Choroid plexus epithelial cell (primary cell): ENCODE results near the gene SLC6A19.

ENCODE experiments used
- DNase-seq: peaks from one replicate; pipeline ENCODE4 v3.0.0-alpha.2; 2010; ENCODE audit warnings: low read depth
- H3K4me3 ChIP-seq: 2 replicates; pipeline ENCODE4 v1.5.1; 2011; ENCODE audit warnings: low read depth, mild to moderate bottlenecking, control low read depth, low read length, moderate library complexity
- TF ChIP-seq, protein P1 (sequence below): conservative IDR thresholded peaks from 2 replicates; pipeline ENCODE4 v1.5.1; 2011; ENCODE audit warnings: low read depth, mild to moderate bottlenecking, control low read depth, inconsistent platforms, low read length, moderate library complexity

SLC6A19 gene

DNA sequence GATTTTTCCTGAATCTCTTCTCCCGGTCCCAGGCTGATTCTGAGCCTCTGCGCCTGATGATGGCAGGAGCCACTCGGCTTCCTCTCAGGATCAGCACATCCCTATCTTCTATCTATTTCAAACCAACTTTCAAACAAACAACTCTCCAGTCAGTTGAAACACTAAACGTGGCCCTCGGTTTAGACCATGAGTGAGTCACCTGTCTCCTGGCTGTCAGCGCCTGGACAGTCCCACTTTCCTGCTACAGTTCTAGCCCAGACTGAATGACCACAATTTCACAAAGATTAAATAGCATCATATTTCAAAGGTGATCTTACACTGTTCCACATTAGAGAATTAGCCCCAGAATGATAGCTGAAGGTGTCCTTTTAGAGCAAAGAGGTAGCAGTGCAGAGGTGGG lies 6.2 kb downstream of the SLC6A19 start:
- no peak for DNase-seq
- H3K4me3 ChIP-seq = no peak overlapping the region
- TF ChIP-seq, protein P1, sequence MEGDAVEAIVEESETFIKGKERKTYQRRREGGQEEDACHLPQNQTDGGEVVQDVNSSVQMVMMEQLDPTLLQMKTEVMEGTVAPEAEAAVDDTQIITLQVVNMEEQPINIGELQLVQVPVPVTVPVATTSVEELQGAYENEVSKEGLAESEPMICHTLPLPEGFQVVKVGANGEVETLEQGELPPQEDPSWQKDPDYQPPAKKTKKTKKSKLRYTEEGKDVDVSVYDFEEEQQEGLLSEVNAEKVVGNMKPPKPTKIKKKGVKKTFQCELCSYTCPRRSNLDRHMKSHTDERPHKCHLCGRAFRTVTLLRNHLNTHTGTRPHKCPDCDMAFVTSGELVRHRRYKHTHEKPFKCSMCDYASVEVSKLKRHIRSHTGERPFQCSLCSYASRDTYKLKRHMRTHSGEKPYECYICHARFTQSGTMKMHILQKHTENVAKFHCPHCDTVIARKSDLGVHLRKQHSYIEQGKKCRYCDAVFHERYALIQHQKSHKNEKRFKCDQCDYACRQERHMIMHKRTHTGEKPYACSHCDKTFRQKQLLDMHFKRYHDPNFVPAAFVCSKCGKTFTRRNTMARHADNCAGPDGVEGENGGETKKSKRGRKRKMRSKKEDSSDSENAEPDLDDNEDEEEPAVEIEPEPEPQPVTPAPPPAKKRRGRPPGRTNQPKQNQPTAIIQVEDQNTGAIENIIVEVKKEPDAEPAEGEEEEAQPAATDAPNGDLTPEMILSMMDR = no peak

DNA sequence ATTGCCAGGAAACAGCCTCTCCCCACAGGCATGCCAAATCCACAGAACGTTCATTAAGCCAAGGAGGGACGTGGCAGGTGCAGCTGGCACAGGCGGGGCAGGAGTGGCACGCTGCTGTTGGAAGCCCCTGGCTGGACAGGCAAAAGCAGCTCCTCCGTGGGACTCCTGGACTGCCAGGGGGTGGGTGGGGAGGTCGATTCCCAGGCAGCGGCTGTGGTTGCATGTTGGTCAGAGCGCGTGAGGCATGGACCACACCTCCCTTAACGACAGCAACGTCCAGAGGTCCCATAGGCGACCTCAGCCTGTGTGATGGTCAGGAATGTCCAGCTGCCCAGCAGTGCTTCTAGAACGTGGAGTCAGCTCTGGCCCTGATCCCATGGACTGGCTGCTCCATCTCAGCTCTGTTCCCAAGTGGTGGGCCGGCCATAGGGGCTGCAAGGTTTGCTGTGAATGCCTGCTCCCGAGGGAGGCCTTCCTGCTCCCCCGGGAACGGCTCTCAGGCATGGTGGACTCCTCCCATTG lies 6.9 kb downstream of the SLC6A19 start:
- TF ChIP-seq, protein P1 = no peak
- no peak overlapping the region for H3K4me3 ChIP-seq
- DNase-seq = no peak

DNA sequence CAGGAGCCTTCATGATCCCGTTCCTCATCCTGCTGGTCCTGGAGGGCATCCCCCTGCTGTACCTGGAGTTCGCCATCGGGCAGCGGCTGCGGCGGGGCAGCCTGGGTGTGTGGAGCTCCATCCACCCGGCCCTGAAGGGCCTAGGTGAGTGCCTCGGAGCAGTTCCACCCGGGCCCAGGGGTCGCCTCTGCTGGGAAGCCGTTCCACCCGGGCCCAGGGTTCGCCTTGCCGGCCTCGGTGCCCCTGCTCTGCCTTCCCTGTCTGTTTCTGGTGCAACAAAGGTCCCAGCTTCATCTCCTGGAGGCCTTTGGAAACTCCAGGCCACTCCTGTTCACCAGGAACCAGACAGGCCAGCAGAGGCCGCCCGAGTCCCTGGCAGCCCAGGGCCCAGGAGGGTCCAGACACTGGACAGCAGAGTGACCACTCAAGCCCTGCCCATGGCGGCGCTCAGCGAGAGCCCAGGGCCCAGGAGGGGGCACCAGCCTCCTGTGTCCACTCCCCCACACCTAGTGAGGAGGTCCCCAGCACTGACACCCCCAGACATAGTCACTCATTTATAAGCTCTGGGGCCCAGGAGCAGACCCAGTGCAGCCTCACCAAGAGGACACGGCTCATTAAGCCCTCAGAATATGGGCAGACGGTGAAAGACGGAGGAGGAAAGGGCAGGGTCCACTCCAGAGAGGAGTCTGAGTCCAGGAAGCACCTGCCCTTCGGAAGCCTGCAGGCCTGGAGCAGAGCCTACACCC lies 7.5 kb downstream of the SLC6A19 start:
- peak; percentile 28 for DNase-seq
- H3K4me3 ChIP-seq = no peak overlapping the region
- TF ChIP-seq, protein P1 = peak; percentile 59

DNA sequence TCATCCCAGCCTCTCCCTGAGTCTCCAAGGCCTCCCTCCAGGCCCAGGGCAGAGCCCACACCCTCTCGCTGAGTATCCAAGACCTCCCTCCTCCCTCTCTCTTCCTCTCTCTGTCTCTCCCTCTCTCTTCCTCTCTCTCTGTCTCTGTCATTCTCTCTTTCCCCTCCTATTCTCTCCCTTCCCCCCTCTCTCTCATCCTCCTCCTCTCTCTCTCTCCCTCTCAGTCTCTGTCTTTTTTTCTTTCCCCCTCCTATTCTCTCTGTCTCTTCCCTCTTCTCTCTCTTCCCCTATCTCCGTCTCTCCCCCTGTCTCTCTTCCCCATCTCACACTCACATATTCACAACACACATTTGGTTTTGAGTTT lies 8.1 kb downstream of the SLC6A19 start:
- TF ChIP-seq, protein P1 = no peak
- DNase-seq = no peak
- no peak overlapping the region for H3K4me3 ChIP-seq

DNA sequence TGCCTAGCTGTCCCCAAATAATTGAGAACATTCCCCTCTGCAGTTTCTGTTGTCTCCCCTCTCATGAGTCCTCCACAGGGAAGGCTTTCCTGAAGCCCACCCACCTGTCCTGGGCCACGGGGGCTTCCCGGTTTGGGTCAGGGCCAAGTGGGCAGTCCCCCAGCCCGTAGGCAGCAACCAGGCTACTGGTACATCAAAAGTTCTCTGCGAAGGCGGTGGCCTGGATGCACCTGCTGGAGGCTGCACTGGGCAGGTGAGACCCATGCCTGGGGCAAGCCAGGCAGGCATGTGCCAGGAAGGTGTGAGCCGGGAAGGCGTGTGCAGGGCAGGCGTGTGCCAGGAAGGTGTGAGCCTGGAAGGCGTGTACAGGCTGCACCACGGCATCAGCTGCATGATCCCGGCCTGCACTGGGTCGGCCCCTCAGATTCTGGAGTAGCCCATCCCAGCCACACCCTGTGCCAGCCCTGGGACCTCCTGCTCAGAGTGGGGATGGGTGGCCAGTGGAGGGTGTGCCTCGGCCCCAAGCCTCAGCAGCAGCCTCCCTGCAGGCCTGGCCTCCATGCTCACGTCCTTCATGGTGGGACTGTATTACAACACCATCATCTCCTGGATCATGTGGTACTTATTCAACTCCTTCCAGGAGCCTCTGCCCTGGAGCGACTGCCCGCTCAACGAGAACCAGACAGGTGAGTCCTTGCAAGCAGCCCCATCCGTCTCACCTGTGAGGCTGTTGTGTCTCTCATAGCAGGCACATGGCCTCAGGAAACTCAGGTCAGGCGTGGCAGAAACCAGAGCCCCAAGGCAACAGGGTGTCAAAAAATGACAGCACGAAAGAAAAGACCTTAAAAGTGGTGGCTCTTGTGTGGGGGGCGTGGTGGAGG lies 8.7 kb downstream of the SLC6A19 start:
- DNase-seq = no peak
- H3K4me3 ChIP-seq = no peak overlapping the region
- TF ChIP-seq, protein P1 = no peak

DNA sequence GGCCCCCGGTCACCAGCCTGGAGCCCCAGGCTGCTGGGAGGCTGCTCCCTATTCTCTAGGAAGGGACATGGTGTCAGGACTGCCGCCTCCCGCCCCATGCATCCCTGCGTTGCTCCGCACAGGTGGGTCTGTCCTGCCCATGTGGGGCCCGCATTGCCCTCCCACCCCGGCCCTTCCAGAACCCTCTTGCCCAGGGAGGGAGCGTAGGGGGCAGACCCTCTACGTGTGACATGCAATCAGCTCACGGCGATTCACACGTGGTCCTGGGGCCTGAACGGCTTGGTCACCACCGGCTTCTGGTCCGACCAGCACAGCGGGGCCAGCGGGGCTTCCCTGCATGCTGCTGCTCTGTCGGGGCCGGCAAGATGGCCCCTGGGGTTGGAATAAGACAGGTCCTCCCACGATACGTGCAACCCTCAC lies 9.4 kb downstream of the SLC6A19 start:
- H3K4me3 ChIP-seq = no peak overlapping the region
- no peak for DNase-seq
- TF ChIP-seq, protein P1 = no peak
